SH-SY5Y (cell line): ENCODE measurements around the gene CAPRIN2.

Source experiments
- GATA2 ChIP-seq: IDR thresholded peaks from 2 replicates; pipeline ENCODE4 v1.6.1; 2011; ENCODE audit warnings: mild to moderate bottlenecking, low read depth, low read length
- GATA3 ChIP-seq: IDR thresholded peaks from 2 replicates; pipeline ENCODE4 v1.6.1; 2011; ENCODE audit warnings: low read depth, mild to moderate bottlenecking, low read length, moderate library complexity

DNA sequence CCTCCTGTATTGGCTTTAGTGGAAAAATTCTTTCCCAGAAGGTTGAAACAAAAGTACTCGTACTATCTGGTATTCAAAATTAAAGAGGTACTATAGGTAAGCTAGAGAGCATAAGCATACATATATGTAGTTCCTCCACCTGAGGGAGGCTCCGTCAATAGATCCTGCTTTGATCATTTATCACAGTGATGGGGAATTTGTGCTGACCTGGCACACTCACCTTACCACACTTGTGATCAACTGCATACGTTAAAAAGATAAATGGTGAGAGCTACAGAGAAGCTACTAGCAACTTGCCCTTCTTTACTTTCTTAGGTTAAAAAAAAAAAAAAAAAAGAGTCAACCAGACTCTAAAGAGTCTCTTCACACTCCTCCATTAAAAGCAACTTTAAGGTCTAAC lies 2.5 kb downstream of the CAPRIN2 start:
- TF ChIP-seq GATA2 (no peak), GATA3 (no peak)
